ENCODE results near the gene MSANTD2. TPM values are rescaled to one million over a fixed set of nuclear protein-coding genes. Genes with fewer than 3 reads are reported as not detected.

Gene MSANTD2
- total and polyA plus RNA-seq, 2 experiments from 2014 or later, result 18.7 to 34.4 TPM

GRCh38 chr11:124762624-124763155 lies 37.5 kb downstream of the MSANTD2 start:
- Mint-ChIP-seq H3K27ac (no peak overlapping the region), H3K4me1 (peaks cover 38% of the 10 kb centered on the region), H3K4me3 (peak overlapping the region; percentile 80), H3K9me3 (no peaks in the 10 kb centered on the region; the same call in 1 of the 3 replicates), H3K36me3 (ENCODE audit: low read depth) (peaks cover 17% of the 10 kb centered on the region; the same call in 2 of the 3 replicates), H3K27me3 (ENCODE audit: insufficient read depth, low read depth, poor library complexity) (peaks cover 53% of the 10 kb centered on the region)
- DNase-seq (ENCODE audit: low spot score), result no peak
- H3K27ac ChIP-seq (ENCODE audit: low read depth), result no peak overlapping the region
- peak overlapping the region; percentile 96 for H3K4me2 ChIP-seq
- H3K36me3 ChIP-seq (ENCODE audit: insufficient read depth), result peaks cover 9% of the 10 kb centered on the region; the same call in 1 of the 2 replicates
- peak; percentile 1; the same call in 2 of the 3 replicates for ATAC-seq
- H3K4me3 ChIP-seq, result peak overlapping the region; percentile 74
- H3K27me3 ChIP-seq (ENCODE audit: insufficient read depth), result peaks cover 54% of the 10 kb centered on the region
- H3K79me2 ChIP-seq (replicated peaks; ENCODE audit: insufficient read depth), result no peaks in the 10 kb centered on the region
- H3K9me2 ChIP-seq (ENCODE audit: insufficient read depth), result no peaks in the 10 kb centered on the region
- H4K20me1 ChIP-seq (replicated peaks; ENCODE audit: insufficient read depth), result peaks cover 18% of the 10 kb centered on the region; the same call in 1 of the 2 replicates
- peaks cover 38% of the 10 kb centered on the region for H3K4me1 ChIP-seq (ENCODE audit: insufficient read depth)
- H3F3A ChIP-seq (replicated peaks; ENCODE audit: low read depth), result peaks cover 6% of the 10 kb centered on the region; the same call in 1 of the 2 replicates
- no peak overlapping the region for H2AFZ ChIP-seq
- TF ChIP-seq ZNF114 (CRISPR knock-in tag; IDR thresholded peaks at IDR 0.05), result no peak
- no peak for TF ChIP-seq ZNF462 (CRISPR knock-in tag; IDR thresholded peaks at IDR 0.05)
- TF ChIP-seq, protein P1, sequence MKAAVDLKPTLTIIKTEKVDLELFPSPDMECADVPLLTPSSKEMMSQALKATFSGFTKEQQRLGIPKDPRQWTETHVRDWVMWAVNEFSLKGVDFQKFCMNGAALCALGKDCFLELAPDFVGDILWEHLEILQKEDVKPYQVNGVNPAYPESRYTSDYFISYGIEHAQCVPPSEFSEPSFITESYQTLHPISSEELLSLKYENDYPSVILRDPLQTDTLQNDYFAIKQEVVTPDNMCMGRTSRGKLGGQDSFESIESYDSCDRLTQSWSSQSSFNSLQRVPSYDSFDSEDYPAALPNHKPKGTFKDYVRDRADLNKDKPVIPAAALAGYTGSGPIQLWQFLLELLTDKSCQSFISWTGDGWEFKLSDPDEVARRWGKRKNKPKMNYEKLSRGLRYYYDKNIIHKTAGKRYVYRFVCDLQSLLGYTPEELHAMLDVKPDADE (IDR thresholded peaks at IDR 0.05), result 0 out of 2 replicates have a peak, but pooled peaks have one; percentile 32
- peak; percentile 73 for TF ChIP-seq EZH2 (IDR thresholded peaks at IDR 0.05; ENCODE audit: low read depth, unreplicated experiment)
